ENCODE data around the gene ARPC5.
A peak's percentile ranks its signal among the peaks of the same experiment; 100 is the strongest.

The ARPC5 gene

GRCh38 chr1:183590244-183591191 is 45.1 kb downstream of the ARPC5 start, which contains the start of gene NCF2:
Gene NCF2 (minus strand): TSS chr1:183590459. CDS start chr1:183590329, 130 bp downstream.
- H3K4me3 Mint-ChIP-seq: no peak within 1 kb of the TSS

GRCh38 chr1:183589874-183590243 is 45.7 kb downstream of the ARPC5 start:
- H3K27ac Mint-ChIP-seq: no peak overlapping the region
- no peak overlapping the region for H3K4me3 Mint-ChIP-seq
- H3K36me3 Mint-ChIP-seq: no peaks in the 10 kb centered on the region
- H3K27me3 Mint-ChIP-seq: peaks cover 2% of the 10 kb centered on the region
- H3K9me3 Mint-ChIP-seq (ENCODE audit: low read depth): no peaks in the 10 kb centered on the region
- peaks cover 24% of the 10 kb centered on the region for H3K4me1 Mint-ChIP-seq (ENCODE audit: low read depth)

More at GRCh38 chr1:183590244-183591191, 45.1 kb downstream of the ARPC5 start, which contains the start of gene NCF2:
- Mint-ChIP-seq H3K4me1 (ENCODE audit: low read depth) (peaks cover 24% of the 10 kb centered on the region), H3K27me3 (peaks cover 2% of the 10 kb centered on the region), H3K27ac (peak within 1 kb of the TSS; percentile 46), H3K9me3 (ENCODE audit: low read depth) (no peaks in the 10 kb centered on the region), H3K36me3 (no peaks in the 10 kb centered on the region)

- H3K36me3 Mint-ChIP-seq: no peaks in the 10 kb centered on the region
- no peak overlapping the region for H3K27ac Mint-ChIP-seq
These were observed 46.2 kb downstream of the ARPC5 start for GRCh38 chr1:183589384-183589783.

GRCh38 chr1:183588827-183589226 is 46.8 kb downstream of the ARPC5 start:
- H3K9me3 Mint-ChIP-seq (ENCODE audit: low read depth): no peaks in the 10 kb centered on the region
- no peak overlapping the region for H3K27ac Mint-ChIP-seq
- H3K36me3 Mint-ChIP-seq: no peaks in the 10 kb centered on the region
- H3K27me3 Mint-ChIP-seq: peaks cover 2% of the 10 kb centered on the region
- H3K4me3 Mint-ChIP-seq: no peak overlapping the region
- peaks cover 24% of the 10 kb centered on the region for H3K4me1 Mint-ChIP-seq (ENCODE audit: low read depth)

More at GRCh38 chr1:183589384-183589783, 46.2 kb downstream of the ARPC5 start:
- Mint-ChIP-seq H3K4me3 (no peak overlapping the region), H3K27me3 (peaks cover 2% of the 10 kb centered on the region), H3K9me3 (ENCODE audit: low read depth) (no peaks in the 10 kb centered on the region), H3K4me1 (ENCODE audit: low read depth) (peaks cover 24% of the 10 kb centered on the region)

- no peaks in the 10 kb centered on the region for H3K9me3 Mint-ChIP-seq (ENCODE audit: low read depth)
- H3K27ac Mint-ChIP-seq: no peak overlapping the region
- no peaks in the 10 kb centered on the region for H3K27me3 Mint-ChIP-seq
- no peaks in the 10 kb centered on the region for H3K36me3 Mint-ChIP-seq
- H3K4me1 Mint-ChIP-seq (ENCODE audit: low read depth): peaks cover 24% of the 10 kb centered on the region
- H3K4me3 Mint-ChIP-seq: no peak overlapping the region
These were observed 48.7 kb downstream of the ARPC5 start for GRCh38 chr1:183586926-183587325.

- Mint-ChIP-seq H3K27ac (no peak overlapping the region), H3K9me3 (ENCODE audit: low read depth) (no peaks in the 10 kb centered on the region), H3K36me3 (no peaks in the 10 kb centered on the region), H3K4me1 (ENCODE audit: low read depth) (peaks cover 24% of the 10 kb centered on the region), H3K27me3 (no peaks in the 10 kb centered on the region), H3K4me3 (no peak overlapping the region)
These were observed 49.1 kb downstream of the ARPC5 start for GRCh38 chr1:183586455-183586854.

GRCh38 chr1:183585038-183585437 is 50.5 kb downstream of the ARPC5 start:
- Mint-ChIP-seq H3K36me3 (no peaks in the 10 kb centered on the region), H3K27me3 (no peaks in the 10 kb centered on the region), H3K27ac (no peak overlapping the region), H3K4me1 (ENCODE audit: low read depth) (peaks cover 18% of the 10 kb centered on the region), H3K9me3 (ENCODE audit: low read depth) (no peaks in the 10 kb centered on the region), H3K4me3 (no peak overlapping the region)

GRCh38 chr1:183584147-183584546 is 51.4 kb downstream of the ARPC5 start:
- Mint-ChIP-seq H3K4me1 (ENCODE audit: low read depth) (peaks cover 14% of the 10 kb centered on the region), H3K36me3 (no peaks in the 10 kb centered on the region), H3K9me3 (ENCODE audit: low read depth) (no peaks in the 10 kb centered on the region)

GRCh38 chr1:183583466-183583865 is 52.1 kb downstream of the ARPC5 start:
- no peak overlapping the region for H3K27ac Mint-ChIP-seq
- peaks cover 10% of the 10 kb centered on the region for H3K4me1 Mint-ChIP-seq (ENCODE audit: low read depth)
- no peak overlapping the region for H3K4me3 Mint-ChIP-seq
- H3K27me3 Mint-ChIP-seq: no peaks in the 10 kb centered on the region
- no peaks in the 10 kb centered on the region for H3K36me3 Mint-ChIP-seq
- no peaks in the 10 kb centered on the region for H3K9me3 Mint-ChIP-seq (ENCODE audit: low read depth)

More at GRCh38 chr1:183584147-183584546, 51.4 kb downstream of the ARPC5 start:
- H3K4me3 Mint-ChIP-seq: no peak overlapping the region
- H3K27ac Mint-ChIP-seq: no peak overlapping the region
- H3K27me3 Mint-ChIP-seq: no peaks in the 10 kb centered on the region

- Mint-ChIP-seq H3K9me3 (ENCODE audit: low read depth) (no peaks in the 10 kb centered on the region), H3K27me3 (no peaks in the 10 kb centered on the region), H3K36me3 (no peaks in the 10 kb centered on the region), H3K4me1 (ENCODE audit: low read depth) (peaks cover 12% of the 10 kb centered on the region), H3K4me3 (no peak overlapping the region), H3K27ac (no peak overlapping the region)
These were observed 53.4 kb downstream of the ARPC5 start for GRCh38 chr1:183582021-183582713.

GRCh38 chr1:183580281-183580682 is 55.3 kb downstream of the ARPC5 start:
- Mint-ChIP-seq H3K36me3 (peaks cover 2% of the 10 kb centered on the region), H3K27ac (no peak overlapping the region), H3K4me3 (peak overlapping the region; percentile 20), H3K4me1 (ENCODE audit: low read depth) (peaks cover 12% of the 10 kb centered on the region), H3K9me3 (ENCODE audit: low read depth) (no peaks in the 10 kb centered on the region), H3K27me3 (no peaks in the 10 kb centered on the region)

- H3K4me3 Mint-ChIP-seq: no peak overlapping the region
- H3K27ac Mint-ChIP-seq: no peak overlapping the region
- H3K36me3 Mint-ChIP-seq: peaks cover 5% of the 10 kb centered on the region
- no peaks in the 10 kb centered on the region for H3K9me3 Mint-ChIP-seq (ENCODE audit: low read depth)
- no peaks in the 10 kb centered on the region for H3K27me3 Mint-ChIP-seq
- H3K4me1 Mint-ChIP-seq (ENCODE audit: low read depth): peaks cover 12% of the 10 kb centered on the region
These were observed 56.7 kb downstream of the ARPC5 start for GRCh38 chr1:183578856-183579255.

GRCh38 chr1:183577897-183578465 is 57.6 kb downstream of the ARPC5 start:
- H3K4me1 Mint-ChIP-seq (ENCODE audit: low read depth): peaks cover 12% of the 10 kb centered on the region
- H3K27me3 Mint-ChIP-seq: peaks cover 2% of the 10 kb centered on the region
- H3K4me3 Mint-ChIP-seq: no peak overlapping the region
- H3K9me3 Mint-ChIP-seq (ENCODE audit: low read depth): no peaks in the 10 kb centered on the region
- peaks cover 5% of the 10 kb centered on the region for H3K36me3 Mint-ChIP-seq
- H3K27ac Mint-ChIP-seq: no peak overlapping the region

- Mint-ChIP-seq H3K36me3 (peaks cover 5% of the 10 kb centered on the region), H3K27ac (no peak overlapping the region), H3K27me3 (peaks cover 2% of the 10 kb centered on the region), H3K4me3 (no peak overlapping the region), H3K9me3 (ENCODE audit: low read depth) (no peaks in the 10 kb centered on the region), H3K4me1 (ENCODE audit: low read depth) (peaks cover 12% of the 10 kb centered on the region)
These were observed 59.0 kb downstream of the ARPC5 start for GRCh38 chr1:183576537-183576936.

GRCh38 chr1:183575606-183576005 is 60.0 kb downstream of the ARPC5 start:
- Mint-ChIP-seq H3K4me3 (no peak overlapping the region), H3K9me3 (ENCODE audit: low read depth) (no peaks in the 10 kb centered on the region), H3K4me1 (ENCODE audit: low read depth) (peaks cover 12% of the 10 kb centered on the region), H3K27me3 (peaks cover 2% of the 10 kb centered on the region), H3K27ac (no peak overlapping the region), H3K36me3 (peaks cover 5% of the 10 kb centered on the region)
